SU-DHL-6 (cell line): Measurements from ENCODE around the gene TANC2.

Experiments used
- CTCF ChIP-seq: fragments of 200-600 bp; sonication (generic); IDR thresholded peaks from one replicate; pipeline ENCODE4 v1.5.1; 2017; ENCODE audit warnings: antibody characterized with exemption, mild to moderate bottlenecking, low read length, moderate library complexity; ENCODE audit not compliant: insufficient read depth, poor library complexity, severe bottlenecking
- EZH2phosphoT487 ChIP-seq: fragments of 200-600 bp; sonication (generic), shearing (Covaris generic); conservative IDR thresholded peaks from 2 replicates; pipeline ENCODE4 v1.6.1; 2018; ENCODE audit warnings: mild to moderate bottlenecking, antibody characterized with exemption, low read length, moderate library complexity, mixed read lengths

- TF ChIP-seq CTCF (no peak), EZH2phosphoT487 (no peak)
Observed at GRCh38 chr17:62994931-62995330, 28.9 kb downstream of the TANC2 start.
